SK-N-SH (cell line): ENCODE results near the gene YWHAH. TPM values are rescaled to one million over a fixed set of nuclear protein-coding genes. Genes with fewer than 3 reads are reported as not detected.

Experiments used
- CTCF ChIA-PET: fragments of 300-600, 350-600 bp; formaldehyde crosslinking; extraction: SDS; loops from one replicate; lab custom pipeline; 2021; lab: Yijun Ruan, JAX
- POLR2A ChIA-PET: fragments of 350-600 bp; sonication (Branson Sonifier 250); formaldehyde crosslinking; extraction: SDS; loops from one replicate; lab custom pipeline; 2020; ENCODE audit warnings: antibody characterized with exemption, inconsistent platforms; lab: Yijun Ruan, JAX
- DNase-seq: peaks from one replicate; pipeline ENCODE4 v3.0.0; 2012
- H2AFZ ChIP-seq: fragments of 200-600 bp; sonication (generic); 2 replicates; pipeline ENCODE4 v1.8.1; 2016; ENCODE audit warnings: antibody characterized with exemption, mild to moderate bottlenecking, low read depth
- H3F3A ChIP-seq: fragments of 200-600 bp; sonication (generic); replicated peaks from 2 replicates; pipeline ENCODE3; 2016; ENCODE audit warnings: antibody characterized with exemption, mild to moderate bottlenecking; ENCODE audit not compliant: insufficient read depth
- H3K27ac ChIP-seq, 2 experiments: fragments of 200-500 bp in 1 of 2; fragments of 200-600 bp in 1 of 2; sonication (Bioruptor generic) in 1 of 2; sonication (generic), shearing (Covaris generic) in 1 of 2; 2 replicates each; pipeline versions ENCODE4 v1.5.1 to v1.6.1; 2014 to 2016; ENCODE audit warnings: low read depth in 2 of 2, inconsistent platforms in 1 of 2, low read length in 1 of 2, mild to moderate bottlenecking in 1 of 2, mixed read lengths in 1 of 2
- H3K27me3 ChIP-seq: fragments of 200-600 bp; sonication (generic), shearing (Covaris generic); 2 replicates; pipeline ENCODE4 v1.6.1; 2016; ENCODE audit warnings: mixed run types; ENCODE audit not compliant: insufficient read depth
- H3K36me3 ChIP-seq, 2 experiments: fragments of 200-500 bp in 1 of 2; fragments of 200-600 bp in 1 of 2; sonication (Bioruptor generic) in 1 of 2; sonication (generic) in 1 of 2; replicated peaks in 1 of 2; 2 replicates each; pipeline versions ENCODE3 to v1.5.1; 2014 to 2016; ENCODE audit warnings: low read length in 1 of 2, mild to moderate bottlenecking in 1 of 2; ENCODE audit not compliant: insufficient read depth in 2 of 2, control insufficient read depth in 1 of 2
- H3K4me1 ChIP-seq, 2 experiments: fragments of 200-500 bp in 1 of 2; fragments of 200-600 bp in 1 of 2; sonication (Bioruptor generic) in 1 of 2; sonication (generic), shearing (Covaris generic) in 1 of 2; 2 replicates each; pipeline versions ENCODE4 v1.5.1 to v1.6.1; 2014 to 2016; ENCODE audit warnings: low read depth in 1 of 2, low read length in 1 of 2, mixed run types in 1 of 2; ENCODE audit not compliant: insufficient read depth in 2 of 2, control insufficient read depth in 1 of 2
- H3K4me2 ChIP-seq: fragments of 200-600 bp; sonication (generic), shearing (Covaris generic); 2 replicates; pipeline ENCODE4 v1.6.1; 2017; ENCODE audit warnings: mixed run types
- H3K4me3 ChIP-seq, 2 experiments: fragments of 200-500 bp in 1 of 2; fragments of 200-600 bp in 1 of 2; sonication (Bioruptor generic) in 1 of 2; sonication (generic), shearing (Covaris generic) in 1 of 2; 2 replicates each; pipeline versions ENCODE4 v1.5.1 to v1.8.1; 2014 to 2016; ENCODE audit warnings: low read depth in 2 of 2, inconsistent platforms in 1 of 2, low read length in 1 of 2, mild to moderate bottlenecking in 1 of 2, mixed read lengths in 1 of 2, moderate library complexity in 1 of 2
- H3K79me2 ChIP-seq: fragments of 200-600 bp; sonication (generic); 2 replicates; pipeline ENCODE4 v1.8.1; 2017; ENCODE audit warnings: mild to moderate bottlenecking; ENCODE audit not compliant: insufficient read depth
- H3K9ac ChIP-seq: fragments of 200-600 bp; sonication (generic); 2 replicates; pipeline ENCODE4 v1.6.1; 2017; ENCODE audit warnings: mixed run types
- H3K9me2 ChIP-seq: fragments of 200-600 bp; sonication (generic); 2 replicates; pipeline ENCODE4 v1.6.1; 2017; ENCODE audit warnings: mixed run types
- H3K9me3 ChIP-seq: fragments of 200-600 bp; sonication (generic); 2 replicates; pipeline ENCODE4 v1.6.1; 2017; ENCODE audit warnings: mixed run types, mild to moderate bottlenecking, moderate library complexity
- H4K20me1 ChIP-seq: fragments of 200-600 bp; sonication (generic); 2 replicates; pipeline ENCODE4 v1.6.1; 2017; ENCODE audit warnings: mild to moderate bottlenecking, mixed run types; ENCODE audit not compliant: insufficient read depth
- CHD2 ChIP-seq: fragments of 150-350 bp; IDR thresholded peaks from 2 replicates; pipeline ENCODE4 v1.6.1; 2018; ENCODE audit warnings: low read length; ENCODE audit not compliant: partially characterized antibody
- EP300 ChIP-seq, 2 experiments: IDR thresholded peaks; 2 replicates each; pipeline versions ENCODE4 v1.4.0 to v1.6.1; 2012; ENCODE audit warnings: borderline replicate concordance in 1 of 2, low read depth in 1 of 2, low read length in 1 of 2
- FOSL2 ChIP-seq: IDR thresholded peaks from 2 replicates; pipeline ENCODE4 v1.4.0; 2012; ENCODE audit warnings: low read depth, mild to moderate bottlenecking, moderate library complexity, borderline replicate concordance
- FOXJ3 ChIP-seq: sonication (generic); formaldehyde crosslinking; IDR thresholded peaks from 2 replicates; pipeline ENCODE4 v1.5.1; 2020; ENCODE audit warnings: mild to moderate bottlenecking, missing genetic modification reagents
- FOXM1 ChIP-seq: IDR thresholded peaks from 2 replicates; pipeline ENCODE4 v1.4.0; 2012; ENCODE audit warnings: low read depth, mild to moderate bottlenecking
- GABPA ChIP-seq: IDR thresholded peaks from 2 replicates; pipeline ENCODE4 v1.4.0; 2012; ENCODE audit warnings: low read depth, mild to moderate bottlenecking
- GATA2 ChIP-seq: sonication (generic); formaldehyde crosslinking; IDR thresholded peaks from 2 replicates; pipeline ENCODE4 v1.5.0; 2020; ENCODE audit warnings: mild to moderate bottlenecking, missing genetic modification reagents
- JUND ChIP-seq: IDR thresholded peaks from 2 replicates; pipeline ENCODE4 v1.4.0; 2012
- MXI1 ChIP-seq: IDR thresholded peaks from 2 replicates; pipeline ENCODE4 v1.6.1; 2012; ENCODE audit warnings: mild to moderate bottlenecking, low read depth, low read length, improper control_type of control experiment
- NRF1 ChIP-seq: IDR thresholded peaks from 2 replicates; pipeline ENCODE4 v1.6.1; 2012; ENCODE audit warnings: low read depth, mild to moderate bottlenecking, low read length
- POLR2AphosphoS5 ChIP-seq: IDR thresholded peaks from 2 replicates; pipeline ENCODE4 v1.6.1; 2012; ENCODE audit warnings: low read depth, low read length
- RAD21 ChIP-seq: IDR thresholded peaks from 2 replicates; pipeline ENCODE4 v1.6.1; 2012; ENCODE audit warnings: mild to moderate bottlenecking, low read length
- SMC3 ChIP-seq: IDR thresholded peaks from 2 replicates; pipeline ENCODE4 v1.6.1; 2012; ENCODE audit warnings: low read depth, low read length, improper control_type of control experiment
- TAF1 ChIP-seq: IDR thresholded peaks from 2 replicates; pipeline ENCODE4 v1.6.1; 2012; ENCODE audit warnings: low read depth, mild to moderate bottlenecking, low read length, moderate library complexity, borderline replicate concordance
- TCF12 ChIP-seq: IDR thresholded peaks from 2 replicates; pipeline ENCODE4 v1.4.0; 2012
- YY1 ChIP-seq: IDR thresholded peaks from 2 replicates; pipeline ENCODE4 v1.4.0; 2012; ENCODE audit warnings: low read depth, mild to moderate bottlenecking
- WGBS: methylation state at CpG from one replicate; pipeline ENCODE4 v1.1.6; 2017; ENCODE audit warnings: low lambda C conversion rate; 5-methylcytosine and 5-hydroxymethylcytosine counted together
- polyA plus RNA-seq, 3 experiments: library from polyadenylated mRNA; depleted of rRNA; stranded (reverse); fragments of >200 nt; gene quantifications; 2 replicates each; pipeline ENCODE4 v1.2.3, GENCODE V29; 2012
- TF ChIP-seq, protein P1 (sequence below): fragments of 200-600 bp; sonication (generic); IDR thresholded peaks from 2 replicates; pipeline ENCODE4 v1.6.1; 2017; ENCODE audit warnings: antibody characterized with exemption, mild to moderate bottlenecking, moderate library complexity
- TF ChIP-seq, protein P2 (sequence below): IDR thresholded peaks from 2 replicates; pipeline ENCODE4 v1.6.1; 2012; ENCODE audit warnings: mild to moderate bottlenecking, low read depth, low read length, moderate library complexity
- TF ChIP-seq, protein P3 (sequence below): IDR thresholded peaks from 2 replicates; pipeline ENCODE4 v1.4.0; 2012; ENCODE audit warnings: low read depth, borderline replicate concordance
- TF ChIP-seq, protein P4 (sequence below): IDR thresholded peaks from 2 replicates; pipeline ENCODE4 v1.4.0; 2012; ENCODE audit warnings: low read depth

The YWHAH gene
- polyA plus RNA-seq, 1 of the 3 experiments (the other 2 are of a cell fraction), result 102 TPM

DNA sequence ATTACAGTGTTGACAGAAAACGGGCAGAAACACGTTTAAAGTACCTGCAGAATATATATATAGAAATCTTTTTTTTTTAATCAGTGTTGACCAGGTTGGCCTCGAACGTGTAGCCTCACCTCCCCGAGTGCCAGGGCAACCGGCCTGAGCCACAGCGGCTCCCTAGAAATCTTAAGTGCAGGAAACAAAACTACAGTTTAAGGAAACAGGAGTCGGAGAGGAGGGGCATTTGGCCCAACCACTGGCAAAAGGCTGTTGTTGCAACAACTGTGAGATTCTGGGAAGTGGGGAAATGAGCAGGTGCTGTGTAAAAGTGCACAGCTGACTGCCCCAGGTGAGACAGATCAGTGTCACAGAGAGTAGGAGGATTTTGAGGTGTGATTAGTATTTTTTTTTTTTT is 3.7 kb downstream of the YWHAH start:
- DNase-seq, result no peak
- Histone ChIP-seq H3K9me2 (no peaks in the 10 kb centered on the region), H3K27ac (no peak overlapping the region), H3K79me2 (peaks cover 84% of the 10 kb centered on the region), H3K9ac (no peak overlapping the region), H3K9me3 (no peaks in the 10 kb centered on the region), H3F3A (peaks cover 30% of the 10 kb centered on the region), H4K20me1 (peaks cover 74% of the 10 kb centered on the region), H3K4me2 (no peak overlapping the region), H3K27me3 (no peaks in the 10 kb centered on the region), H3K4me1 (peaks cover 26 to 34% of the 10 kb centered on the region in 2 experiments), H2AFZ (no peak overlapping the region), H3K4me3 (no peak overlapping the region), H3K36me3 (peaks cover 29 to 41% of the 10 kb centered on the region in 2 experiments)
- ChIA-PET CTCF (interaction anchor here (0.8 to 4.3 kb wide), 6 partner anchors 10 to 129 kb away, joined by 3 to 17 read pairs (median 4); no protein-coding TSS in a partner anchor), POLR2A (interaction anchor here (0.6 kb wide), 1 partner anchor 60 kb away, joined by 3 read pairs; no protein-coding TSS in a partner anchor)
- WGBS, result 94% methylated on average over 8 of the region's 8 CpGs
- TF ChIP-seq FOXM1 (no peak), YY1 (no peak), NRF1 (no peak), FOSL2 (no peak), RAD21 (no peak), FOXJ3 (CRISPR knock-in tag) (no peak), TAF1 (no peak), CHD2 (no peak), GATA2 (CRISPR knock-in tag) (no peak), TCF12 (no peak), GABPA (no peak), EP300 (IDR thresholded peaks at IDR 0.05; ENCODE audit: borderline replicate concordance in 1 of 2, low read depth in 1 of 2, low read length in 1 of 2) (no peak)
- TF ChIP-seq, protein P1, sequence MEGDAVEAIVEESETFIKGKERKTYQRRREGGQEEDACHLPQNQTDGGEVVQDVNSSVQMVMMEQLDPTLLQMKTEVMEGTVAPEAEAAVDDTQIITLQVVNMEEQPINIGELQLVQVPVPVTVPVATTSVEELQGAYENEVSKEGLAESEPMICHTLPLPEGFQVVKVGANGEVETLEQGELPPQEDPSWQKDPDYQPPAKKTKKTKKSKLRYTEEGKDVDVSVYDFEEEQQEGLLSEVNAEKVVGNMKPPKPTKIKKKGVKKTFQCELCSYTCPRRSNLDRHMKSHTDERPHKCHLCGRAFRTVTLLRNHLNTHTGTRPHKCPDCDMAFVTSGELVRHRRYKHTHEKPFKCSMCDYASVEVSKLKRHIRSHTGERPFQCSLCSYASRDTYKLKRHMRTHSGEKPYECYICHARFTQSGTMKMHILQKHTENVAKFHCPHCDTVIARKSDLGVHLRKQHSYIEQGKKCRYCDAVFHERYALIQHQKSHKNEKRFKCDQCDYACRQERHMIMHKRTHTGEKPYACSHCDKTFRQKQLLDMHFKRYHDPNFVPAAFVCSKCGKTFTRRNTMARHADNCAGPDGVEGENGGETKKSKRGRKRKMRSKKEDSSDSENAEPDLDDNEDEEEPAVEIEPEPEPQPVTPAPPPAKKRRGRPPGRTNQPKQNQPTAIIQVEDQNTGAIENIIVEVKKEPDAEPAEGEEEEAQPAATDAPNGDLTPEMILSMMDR, result no peak

DNA sequence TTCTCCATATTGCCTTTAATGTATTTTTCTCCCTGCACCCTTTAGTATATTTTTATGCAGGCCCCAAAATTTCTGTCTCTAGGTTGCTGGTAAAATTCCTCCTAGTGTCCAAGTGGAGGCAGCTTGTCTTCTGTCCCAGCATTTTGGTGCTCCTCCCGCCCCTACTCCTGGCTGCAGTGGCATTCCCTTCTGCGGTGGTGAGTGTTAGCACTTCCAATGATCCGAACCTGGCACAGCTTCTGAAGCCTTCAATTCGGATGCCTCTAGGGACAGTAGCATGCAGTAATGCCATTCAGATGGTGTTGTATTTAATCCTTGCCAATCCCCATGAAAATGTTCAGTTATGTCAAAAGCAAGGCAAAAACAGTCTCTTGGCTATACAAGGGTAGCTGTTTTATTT is 5.9 kb downstream of the YWHAH start:
- peak overlapping the region; percentile 9; the same call in 1 of the 2 replicates for H3K4me2 ChIP-seq
- H2AFZ ChIP-seq, result no peak overlapping the region
- peaks cover 33% of the 10 kb centered on the region for H3F3A ChIP-seq
- no peaks in the 10 kb centered on the region for H3K27me3 ChIP-seq
- H3K9me3 ChIP-seq, result no peaks in the 10 kb centered on the region
- peak overlapping the region in 1 of 2 experiments; percentile 77; a peak in 1 of 4 replicates for H3K27ac ChIP-seq
- peaks cover 38 to 54% of the 10 kb centered on the region in 2 experiments for H3K36me3 ChIP-seq
- no peak overlapping the region for H3K4me3 ChIP-seq
- H3K4me1 ChIP-seq, result peaks cover 28 to 33% of the 10 kb centered on the region in 2 experiments
- peaks cover 96% of the 10 kb centered on the region for H4K20me1 ChIP-seq
- POLR2A ChIA-PET, result interaction anchor here (0.7 to 1.3 kb wide), 2 partner anchors 21 to 475 kb away, joined by 3 to 4 read pairs; no protein-coding TSS in a partner anchor
- DNase-seq, result no peak
- WGBS, result 90% methylated on average over 4 of the region's 4 CpGs
- TF ChIP-seq SMC3, result no peak
- TF ChIP-seq FOXM1, result no peak
- no peak for TF ChIP-seq POLR2AphosphoS5
- TF ChIP-seq MXI1, result no peak
- TF ChIP-seq JUND, result no peak
- no peak for TF ChIP-seq FOSL2
- TF ChIP-seq, protein P2, sequence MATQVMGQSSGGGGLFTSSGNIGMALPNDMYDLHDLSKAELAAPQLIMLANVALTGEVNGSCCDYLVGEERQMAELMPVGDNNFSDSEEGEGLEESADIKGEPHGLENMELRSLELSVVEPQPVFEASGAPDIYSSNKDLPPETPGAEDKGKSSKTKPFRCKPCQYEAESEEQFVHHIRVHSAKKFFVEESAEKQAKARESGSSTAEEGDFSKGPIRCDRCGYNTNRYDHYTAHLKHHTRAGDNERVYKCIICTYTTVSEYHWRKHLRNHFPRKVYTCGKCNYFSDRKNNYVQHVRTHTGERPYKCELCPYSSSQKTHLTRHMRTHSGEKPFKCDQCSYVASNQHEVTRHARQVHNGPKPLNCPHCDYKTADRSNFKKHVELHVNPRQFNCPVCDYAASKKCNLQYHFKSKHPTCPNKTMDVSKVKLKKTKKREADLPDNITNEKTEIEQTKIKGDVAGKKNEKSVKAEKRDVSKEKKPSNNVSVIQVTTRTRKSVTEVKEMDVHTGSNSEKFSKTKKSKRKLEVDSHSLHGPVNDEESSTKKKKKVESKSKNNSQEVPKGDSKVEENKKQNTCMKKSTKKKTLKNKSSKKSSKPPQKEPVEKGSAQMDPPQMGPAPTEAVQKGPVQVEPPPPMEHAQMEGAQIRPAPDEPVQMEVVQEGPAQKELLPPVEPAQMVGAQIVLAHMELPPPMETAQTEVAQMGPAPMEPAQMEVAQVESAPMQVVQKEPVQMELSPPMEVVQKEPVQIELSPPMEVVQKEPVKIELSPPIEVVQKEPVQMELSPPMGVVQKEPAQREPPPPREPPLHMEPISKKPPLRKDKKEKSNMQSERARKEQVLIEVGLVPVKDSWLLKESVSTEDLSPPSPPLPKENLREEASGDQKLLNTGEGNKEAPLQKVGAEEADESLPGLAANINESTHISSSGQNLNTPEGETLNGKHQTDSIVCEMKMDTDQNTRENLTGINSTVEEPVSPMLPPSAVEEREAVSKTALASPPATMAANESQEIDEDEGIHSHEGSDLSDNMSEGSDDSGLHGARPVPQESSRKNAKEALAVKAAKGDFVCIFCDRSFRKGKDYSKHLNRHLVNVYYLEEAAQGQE, result no peak
- TF ChIP-seq, protein P3, sequence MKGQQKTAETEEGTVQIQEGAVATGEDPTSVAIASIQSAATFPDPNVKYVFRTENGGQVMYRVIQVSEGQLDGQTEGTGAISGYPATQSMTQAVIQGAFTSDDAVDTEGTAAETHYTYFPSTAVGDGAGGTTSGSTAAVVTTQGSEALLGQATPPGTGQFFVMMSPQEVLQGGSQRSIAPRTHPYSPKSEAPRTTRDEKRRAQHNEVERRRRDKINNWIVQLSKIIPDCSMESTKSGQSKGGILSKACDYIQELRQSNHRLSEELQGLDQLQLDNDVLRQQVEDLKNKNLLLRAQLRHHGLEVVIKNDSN, result no peak
- no peak for TF ChIP-seq GATA2 (CRISPR knock-in tag)
- no peak for TF ChIP-seq FOXJ3 (CRISPR knock-in tag)
- no peak for TF ChIP-seq YY1
- TF ChIP-seq, protein P4, sequence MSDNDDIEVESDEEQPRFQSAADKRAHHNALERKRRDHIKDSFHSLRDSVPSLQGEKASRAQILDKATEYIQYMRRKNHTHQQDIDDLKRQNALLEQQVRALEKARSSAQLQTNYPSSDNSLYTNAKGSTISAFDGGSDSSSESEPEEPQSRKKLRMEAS, result no peak
- TF ChIP-seq, all 33 proteins: peak for 0
- H3K79me2 ChIP-seq, result peaks cover 99% of the 10 kb centered on the region
- no peaks in the 10 kb centered on the region for H3K9me2 ChIP-seq
- CTCF ChIA-PET, result interaction anchor here (0.5 to 2.1 kb wide), 13 partner anchors 9 to 429 kb away, joined by 3 to 19 read pairs (median 3); no protein-coding TSS in a partner anchor
- H3K9ac ChIP-seq, result no peak overlapping the region
